22Rv1 (cell line): Measurements from ENCODE around the gene CTTN.
"Not testable (repeated sequence)": the region's sequence is repeated elsewhere in the genome, so short reads cannot be mapped to it uniquely, and the experiment has no call there.

Experiments used
- H3K27ac ChIP-seq: fragments of 450-650 bp; 2 replicates; pipeline ENCODE4 v1.5.1; 2017
- CTCF ChIP-seq: fragments of 450-650 bp; IDR thresholded peaks from 2 replicates; pipeline ENCODE4 v1.5.1; 2017; ENCODE audit warnings: mild to moderate bottlenecking
- ZFX ChIP-seq: fragments of 450-650 bp; IDR thresholded peaks from 2 replicates; pipeline ENCODE4 v1.6.1; 2017; ENCODE audit warnings: antibody characterized with exemption, borderline replicate concordance

Gene CTTN

GRCh38 chr11:70440206-70440605, 41.9 kb downstream of the CTTN start:
- H3K27ac ChIP-seq = no peak overlapping the region
- no peak for TF ChIP-seq ZFX
- TF ChIP-seq CTCF = no peak

- H3K27ac ChIP-seq = no peak overlapping the region
- no peak for TF ChIP-seq ZFX
- no peak for TF ChIP-seq CTCF
Observed at GRCh38 chr11:70443773-70444030, 45.4 kb downstream of the CTTN start.

DNA sequence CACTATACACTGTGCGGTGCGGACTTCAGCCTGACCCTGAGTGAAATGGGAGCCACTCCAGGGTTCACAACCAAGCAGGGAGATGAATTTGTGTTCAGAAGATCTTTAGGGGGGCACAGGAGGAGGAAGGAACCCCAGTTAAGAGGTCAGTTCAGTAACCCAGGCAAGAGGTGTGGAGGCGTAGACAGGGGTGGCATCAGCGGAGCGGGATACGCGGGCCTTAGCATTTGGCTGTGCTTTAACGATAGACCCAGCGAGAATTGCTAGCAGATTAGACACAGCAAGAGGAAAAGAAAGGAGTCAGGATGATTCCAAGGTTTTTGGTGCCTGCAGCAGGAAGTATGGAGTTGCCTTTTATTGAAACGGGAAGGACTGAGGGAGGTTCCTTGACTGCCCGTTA, 46.8 kb downstream of the CTTN start:
- TF ChIP-seq CTCF = no peak
- H3K27ac ChIP-seq = no peak overlapping the region

DNA sequence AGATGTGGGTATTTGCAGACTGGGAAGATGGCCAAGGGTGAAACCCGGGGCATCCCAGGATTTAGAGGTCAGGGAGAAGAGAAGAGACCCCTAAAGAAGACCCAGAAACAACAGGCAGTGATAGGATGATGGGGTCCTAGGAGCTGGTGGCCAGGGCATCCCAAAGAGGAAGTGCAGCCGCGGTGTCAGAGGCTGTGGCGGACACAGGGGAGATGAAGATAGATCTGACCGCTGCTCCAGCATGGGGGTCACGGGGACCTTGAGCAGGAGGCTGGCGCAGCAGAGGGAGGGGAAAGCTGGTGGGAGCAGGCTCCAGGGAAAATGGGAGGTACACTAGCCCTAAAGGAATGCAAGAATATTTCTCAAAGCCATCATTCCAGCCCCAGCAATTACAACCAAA, 47.3 kb downstream of the CTTN start:
- TF ChIP-seq ZFX (no peak), CTCF (no peak)

DNA sequence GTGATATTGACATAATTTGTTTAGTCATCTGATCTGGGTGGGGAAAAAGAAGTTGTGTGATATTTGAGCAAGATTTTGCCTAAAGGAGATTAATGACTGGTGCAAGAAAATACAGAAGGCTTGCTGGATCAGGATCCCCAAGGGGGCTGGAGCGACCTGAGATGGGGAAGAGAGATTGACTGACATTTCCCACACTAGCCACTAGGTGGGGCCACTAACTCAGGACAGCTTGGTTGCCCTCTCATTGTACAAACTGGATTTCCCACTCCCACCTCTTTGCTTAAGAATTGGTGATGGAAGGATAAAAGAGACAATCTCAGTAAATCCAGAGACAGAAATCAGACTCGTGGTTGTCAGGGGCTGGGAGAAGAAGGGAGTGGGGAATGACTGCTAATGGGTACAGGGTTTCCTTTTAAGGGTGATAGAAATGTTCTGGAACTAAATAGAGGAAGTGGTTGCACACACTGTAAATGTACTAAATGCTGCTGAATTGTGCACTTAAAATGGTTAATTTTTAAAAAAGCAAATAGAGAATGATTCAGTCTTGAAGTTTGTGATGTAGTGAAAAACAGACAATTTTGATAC, 50.7 kb downstream of the CTTN start:
- TF ChIP-seq ZFX (no peak), CTCF (peak; percentile 79)
- H3K27ac ChIP-seq = no peak overlapping the region

More for the DNA sequence above, 47.3 kb downstream of the CTTN start:
- no peak overlapping the region for H3K27ac ChIP-seq

GRCh38 chr11:70454197-70454767, 56.0 kb downstream of the CTTN start:
- no peak overlapping the region for H3K27ac ChIP-seq
- no peak for TF ChIP-seq ZFX
- TF ChIP-seq CTCF = no peak

DNA sequence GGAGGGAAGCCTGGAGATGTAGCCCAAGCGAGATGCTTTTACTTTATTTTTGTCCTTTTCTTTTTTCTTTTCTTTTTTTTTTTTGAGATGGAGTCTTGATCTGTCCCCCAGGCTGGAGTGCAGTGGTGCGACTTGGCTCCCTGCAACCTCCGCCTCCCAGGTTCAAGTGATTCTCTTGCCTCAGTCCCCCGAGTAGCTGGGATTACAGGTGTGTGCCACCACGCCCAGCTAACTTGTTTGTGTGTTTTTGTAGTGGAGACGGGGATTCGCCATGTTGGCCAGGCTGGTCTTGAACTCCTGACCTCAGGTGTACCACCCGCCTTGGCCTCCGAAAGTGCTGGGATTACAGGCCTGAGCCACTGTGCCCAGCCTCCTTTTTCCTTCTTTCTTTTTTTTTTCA, 56.5 kb downstream of the CTTN start:
- not testable (repeated sequence) for H3K27ac ChIP-seq

DNA sequence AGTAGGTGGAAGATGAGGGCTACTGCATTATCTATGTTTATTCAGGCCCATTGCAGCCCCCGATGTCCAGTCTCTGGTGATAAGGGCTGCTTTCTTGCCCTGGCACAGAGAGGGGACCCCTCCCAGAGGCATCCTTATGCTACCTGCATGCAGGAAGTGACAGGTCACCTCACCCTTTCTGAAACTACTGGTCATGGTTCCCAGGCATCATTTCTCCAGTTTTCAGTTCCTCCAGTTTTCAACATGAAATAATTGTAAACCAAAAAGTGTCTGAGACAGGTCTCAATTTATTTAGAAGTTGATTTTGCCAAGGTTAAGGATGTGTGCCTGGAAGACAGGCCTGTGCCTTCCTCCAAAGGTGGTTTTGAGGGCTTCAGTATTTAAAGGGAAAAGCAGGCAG, 57.0 kb downstream of the CTTN start:
- TF ChIP-seq CTCF (no peak), ZFX (no peak)
- peak overlapping the region; percentile 61 for H3K27ac ChIP-seq
